HG03045 (cell line): ENCODE data around the gene ERP44.
"Not testable (repeated sequence)": the region's sequence is repeated elsewhere in the genome, so short reads cannot be mapped to it uniquely, and the experiment has no call there.

Experiments used
- ATAC-seq: cut with Tn5 transposase; IDR thresholded peaks from one replicate; pipeline ENCODE4 v1.9.1; 2021; ENCODE audit warnings: mild to moderate bottlenecking, moderate library complexity; ENCODE audit not compliant: unreplicated experiment

Gene ERP44

GRCh38 chr9:100070104-100071041 is 28.4 kb downstream of the ERP44 start:
- no peak for ATAC-seq

GRCh38 chr9:100069068-100069467 is 29.7 kb downstream of the ERP44 start:
- ATAC-seq: not testable (repeated sequence)

- ATAC-seq: not testable (repeated sequence)
Observed at GRCh38 chr9:100067990-100068389, 30.8 kb downstream of the ERP44 start.

GRCh38 chr9:100066539-100066938 is 32.3 kb downstream of the ERP44 start:
- no peak for ATAC-seq

GRCh38 chr9:100064872-100065581 is 33.8 kb downstream of the ERP44 start:
- ATAC-seq: no peak

- ATAC-seq: no peak
Observed at GRCh38 chr9:100063185-100063584, 35.6 kb downstream of the ERP44 start.

- not testable (repeated sequence) for ATAC-seq
Observed at GRCh38 chr9:100062683-100063082, 36.1 kb downstream of the ERP44 start.

GRCh38 chr9:100058699-100059579 is 39.9 kb downstream of the ERP44 start:
- ATAC-seq: peak; percentile 79

- no peak for ATAC-seq
Observed at GRCh38 chr9:100057624-100058023, 41.2 kb downstream of the ERP44 start.

GRCh38 chr9:100056561-100056960 is 42.2 kb downstream of the ERP44 start:
- no peak for ATAC-seq

GRCh38 chr9:100052375-100052774 is 46.4 kb downstream of the ERP44 start:
- ATAC-seq: no peak

- ATAC-seq: no peak
Observed at GRCh38 chr9:100049551-100049950, 49.2 kb downstream of the ERP44 start.

GRCh38 chr9:100038472-100038871 is 60.3 kb downstream of the ERP44 start:
- no peak for ATAC-seq

GRCh38 chr9:100033877-100034551 is 64.8 kb downstream of the ERP44 start:
- no peak for ATAC-seq

GRCh38 chr9:100030548-100030947 is 68.3 kb downstream of the ERP44 start:
- no peak for ATAC-seq

GRCh38 chr9:100029251-100029650 is 69.5 kb downstream of the ERP44 start:
- ATAC-seq: no peak

- ATAC-seq: peak; percentile 89
Observed at GRCh38 chr9:100028201-100028784, 70.5 kb downstream of the ERP44 start.

GRCh38 chr9:100027543-100027942 is 71.3 kb downstream of the ERP44 start:
- no peak for ATAC-seq

GRCh38 chr9:100021931-100022330 is 76.9 kb downstream of the ERP44 start:
- no peak for ATAC-seq
